Measurements from ENCODE around the gene FJX1.
"Not testable (repeated sequence)": the region's sequence is repeated elsewhere in the genome, so short reads cannot be mapped to it uniquely, and the experiment has no call there.

Gene FJX1

GRCh38 chr11:35635933-35636332, 17.7 kb downstream of the FJX1 start:
- DNase-seq, result no peak

- DNase-seq, result no peak
These were observed 21.4 kb downstream of the FJX1 start for GRCh38 chr11:35639591-35640179.

- peak; percentile 66 for DNase-seq
These were observed 23.1 kb downstream of the FJX1 start for GRCh38 chr11:35641171-35641897.

DNA sequence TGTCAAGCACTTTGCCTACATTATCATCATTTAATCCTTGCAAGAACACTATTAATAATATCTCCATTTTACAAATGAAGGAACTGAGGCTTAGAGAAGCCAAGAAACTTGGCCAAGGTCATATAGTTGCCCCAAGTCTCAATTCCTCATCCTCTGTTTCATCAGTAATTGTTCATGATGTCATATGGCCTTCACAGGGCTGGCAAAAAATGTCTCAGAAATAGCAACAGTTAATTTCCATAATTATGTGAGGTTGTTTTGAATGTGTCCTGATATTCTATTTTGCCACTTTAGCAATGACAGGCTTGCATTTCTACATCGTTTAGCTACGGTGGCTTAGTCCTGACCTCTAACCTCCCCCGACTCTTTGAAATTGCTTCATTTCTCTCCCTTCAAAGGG, 23.7 kb downstream of the FJX1 start:
- DNase-seq, result no peak

DNA sequence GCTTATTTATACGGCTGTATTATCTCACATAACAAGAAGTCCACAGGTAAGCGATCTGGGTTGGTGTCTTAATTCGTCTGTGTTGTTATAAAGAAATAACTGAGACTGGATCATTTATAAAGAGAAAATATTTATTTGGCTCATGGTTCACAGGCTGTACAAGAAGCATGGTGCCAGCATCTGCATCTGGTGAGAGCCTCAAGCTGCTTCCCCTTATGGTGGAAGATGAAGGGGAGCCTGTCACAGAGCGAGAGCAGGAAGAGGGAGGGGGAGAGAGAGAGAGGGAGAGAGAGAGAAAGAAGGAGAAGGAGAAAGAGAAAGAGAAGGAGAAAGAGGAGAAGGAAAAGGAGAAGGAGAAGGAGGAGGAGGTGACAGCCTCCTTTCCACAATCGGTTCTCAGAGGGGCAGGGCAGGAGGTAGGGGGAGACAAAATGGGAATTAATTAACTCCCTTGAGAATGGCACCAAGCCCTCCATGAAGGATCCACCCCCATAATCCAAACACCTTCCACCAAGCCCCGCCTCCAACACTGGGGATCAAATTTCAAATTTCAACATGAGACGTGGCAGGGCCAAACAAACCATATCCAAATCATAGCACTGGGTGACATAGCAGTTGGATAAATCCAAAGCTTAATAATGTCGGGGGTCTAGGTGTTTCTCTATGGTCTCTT, 29.3 kb downstream of the FJX1 start:
- no peak for DNase-seq

DNA sequence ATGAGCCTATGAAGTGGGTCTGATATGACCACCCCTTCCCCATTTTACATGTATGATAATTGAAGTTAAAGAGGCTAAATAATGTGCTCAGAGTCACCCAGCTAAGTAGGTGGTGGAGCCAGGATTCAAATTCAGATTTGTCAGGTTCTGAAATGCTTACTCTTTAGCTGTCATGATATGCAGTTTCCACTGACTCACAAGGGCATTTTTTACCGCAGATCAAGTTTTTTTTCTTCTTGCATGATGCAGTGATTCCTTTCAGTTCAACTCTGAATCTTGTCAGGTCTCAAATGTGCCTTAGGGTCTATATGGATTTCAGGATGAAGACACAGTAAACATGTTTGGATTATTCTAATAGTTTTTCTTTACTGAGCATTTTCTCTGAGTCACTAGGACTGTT, 31.7 kb downstream of the FJX1 start:
- DNase-seq, result no peak

DNA sequence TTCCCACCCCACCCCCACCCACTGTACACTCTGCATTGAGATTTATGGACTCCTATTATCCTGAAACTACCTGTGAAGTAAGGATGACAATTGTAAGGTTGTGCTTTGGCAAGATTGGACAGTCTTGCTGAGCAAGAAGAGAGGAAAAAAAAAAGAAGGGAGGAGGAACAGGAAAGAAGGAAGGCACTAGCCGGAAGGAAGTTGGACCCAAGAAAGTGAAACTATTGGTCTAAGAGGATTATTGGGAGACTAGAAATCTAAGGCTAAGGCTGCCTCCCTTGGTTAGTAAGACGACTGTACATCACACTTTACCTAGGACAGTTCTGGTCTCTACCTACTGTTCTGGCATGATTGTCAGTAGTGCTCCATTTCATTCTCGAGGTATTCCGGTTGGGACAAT, 32.2 kb downstream of the FJX1 start:
- DNase-seq, result no peak

DNA sequence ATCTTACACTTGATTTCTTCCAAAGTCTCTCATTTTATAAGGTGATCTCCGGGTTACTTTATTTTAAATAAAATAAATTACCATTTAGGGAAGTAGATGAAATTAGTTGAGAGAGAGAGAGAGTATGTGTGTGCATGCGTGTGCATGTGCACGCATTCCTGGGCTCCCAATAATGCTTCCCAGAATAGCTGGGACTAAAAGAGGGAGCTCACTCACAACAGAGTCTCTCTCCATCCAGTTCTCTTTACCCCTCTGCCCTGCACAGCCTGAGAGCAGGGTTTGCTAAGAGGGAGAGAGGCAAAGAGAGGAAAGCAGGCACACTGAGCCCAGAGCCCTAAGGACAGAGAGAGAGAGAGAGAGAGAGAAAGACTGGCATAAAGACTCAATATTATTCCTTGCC, 33.0 kb downstream of the FJX1 start:
- no peak for DNase-seq

DNA sequence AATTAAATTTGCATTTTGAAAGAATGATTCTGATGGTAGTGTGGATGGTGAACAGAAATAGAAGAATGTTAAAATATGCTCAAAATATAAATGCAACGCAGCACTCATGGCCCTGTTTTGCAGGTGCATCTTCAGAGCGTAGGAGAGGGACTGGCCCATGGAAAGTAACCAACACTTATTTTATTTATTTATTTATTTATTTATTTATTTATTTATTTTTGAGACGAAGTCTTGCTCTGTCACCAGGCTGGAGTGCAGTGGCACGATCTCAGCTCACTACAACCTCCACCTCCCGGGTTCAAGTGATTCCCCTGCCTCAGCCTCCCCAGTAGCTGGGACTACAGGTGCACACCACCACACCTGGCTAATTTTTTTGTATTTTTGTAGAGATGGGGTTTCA, 34.5 kb downstream of the FJX1 start:
- not testable (repeated sequence) for DNase-seq

- DNase-seq, result no peak
These were observed 36.5 kb downstream of the FJX1 start for GRCh38 chr11:35654711-35655110.

GRCh38 chr11:35655254-35655653, 37.0 kb downstream of the FJX1 start:
- DNase-seq, result no peak

GRCh38 chr11:35655856-35656255, 37.6 kb downstream of the FJX1 start:
- DNase-seq, result no peak

DNA sequence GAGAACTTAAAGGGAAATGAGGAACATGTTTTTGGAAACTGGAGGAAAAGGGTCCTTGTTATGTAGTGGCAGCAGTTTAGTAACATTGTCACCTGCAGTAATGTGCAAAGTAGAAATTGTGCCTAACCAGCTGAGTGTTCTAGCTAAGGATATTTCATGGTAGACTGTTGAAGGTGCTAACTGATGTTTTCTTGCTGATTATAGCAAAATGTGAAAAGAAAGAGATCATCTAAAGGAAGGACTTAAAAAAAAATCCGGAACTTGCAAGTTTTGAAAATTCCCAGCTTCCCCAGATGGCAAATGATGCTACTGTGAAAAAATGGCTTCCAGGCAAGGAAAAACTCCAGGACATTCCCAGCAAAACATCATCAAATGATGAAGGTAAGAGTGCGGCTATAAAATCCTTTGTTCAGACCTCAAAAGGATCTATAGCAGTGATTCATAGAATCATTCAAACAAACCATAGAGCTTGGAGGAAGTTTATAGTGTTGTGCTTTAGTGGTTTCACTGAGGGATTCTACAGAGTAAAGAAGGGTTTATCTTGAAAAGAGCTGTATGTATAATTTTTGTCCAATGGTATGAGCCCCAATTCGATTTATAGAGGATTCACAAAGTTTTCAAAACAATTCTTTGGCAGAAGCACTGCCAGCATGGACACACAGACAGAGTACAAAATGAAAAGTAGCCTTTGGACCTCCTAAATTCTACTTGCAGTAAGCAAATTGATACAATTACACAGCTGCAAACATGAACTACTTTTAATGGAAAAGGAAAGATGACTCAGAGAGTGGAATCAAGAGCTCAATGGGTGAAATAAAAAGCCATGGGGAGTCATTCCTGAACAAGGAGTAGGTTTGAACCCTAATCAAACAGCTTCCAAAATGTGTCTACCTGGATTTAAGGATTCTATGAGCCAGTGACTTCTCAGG, 40.0 kb downstream of the FJX1 start:
- DNase-seq, result no peak

- no peak for DNase-seq
These were observed 43.3 kb downstream of the FJX1 start for GRCh38 chr11:35661534-35661933.

GRCh38 chr11:35662061-35662648, 43.9 kb downstream of the FJX1 start:
- no peak for DNase-seq

- peak; percentile 90 for DNase-seq
These were observed 44.6 kb downstream of the FJX1 start, which contains the start of gene TRIM44 for GRCh38 chr11:35662649-35663407. Gene TRIM44, plus strand, starts transcription at chr11:35662775. Its CDS starts 337 bp downstream, at chr11:35663112.

GRCh38 chr11:35663408-35663702, 45.1 kb downstream of the FJX1 start:
- DNase-seq, result no peak

- no peak for DNase-seq
These were observed 46.7 kb downstream of the FJX1 start for GRCh38 chr11:35664977-35665441.

DNA sequence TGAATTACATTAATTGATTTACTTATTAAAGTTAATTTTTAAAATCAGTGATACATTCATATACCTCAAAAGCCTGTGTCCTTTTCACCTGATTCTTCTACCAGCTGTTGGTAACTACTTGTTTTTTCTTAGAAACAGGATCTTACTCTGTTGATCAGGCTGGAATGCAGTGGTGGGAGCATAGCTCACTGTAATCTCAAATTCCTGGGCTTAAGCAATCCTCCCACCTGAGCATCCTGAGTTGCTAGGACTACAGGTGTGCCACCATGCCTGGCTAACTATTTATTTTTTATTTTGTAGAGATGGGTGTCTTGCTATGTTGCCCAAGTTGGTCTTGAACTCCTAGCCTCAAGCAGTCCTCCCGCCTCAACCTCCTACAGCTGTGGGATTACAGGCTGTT, 49.0 kb downstream of the FJX1 start:
- no peak for DNase-seq

- DNase-seq, result not testable (repeated sequence)
These were observed 50.1 kb downstream of the FJX1 start for GRCh38 chr11:35668350-35668749.

All from islet precursor cell (in vitro differentiated cells).